ENCODE measurements around the gene ADAM22. TPM values are rescaled to one million over a fixed set of nuclear protein-coding genes. Genes with fewer than 3 reads are reported as not detected.
"Not testable (repeated sequence)": the region's sequence is repeated elsewhere in the genome, so short reads cannot be mapped to it uniquely, and the experiment has no call there.

ADAM22 gene, protein sequence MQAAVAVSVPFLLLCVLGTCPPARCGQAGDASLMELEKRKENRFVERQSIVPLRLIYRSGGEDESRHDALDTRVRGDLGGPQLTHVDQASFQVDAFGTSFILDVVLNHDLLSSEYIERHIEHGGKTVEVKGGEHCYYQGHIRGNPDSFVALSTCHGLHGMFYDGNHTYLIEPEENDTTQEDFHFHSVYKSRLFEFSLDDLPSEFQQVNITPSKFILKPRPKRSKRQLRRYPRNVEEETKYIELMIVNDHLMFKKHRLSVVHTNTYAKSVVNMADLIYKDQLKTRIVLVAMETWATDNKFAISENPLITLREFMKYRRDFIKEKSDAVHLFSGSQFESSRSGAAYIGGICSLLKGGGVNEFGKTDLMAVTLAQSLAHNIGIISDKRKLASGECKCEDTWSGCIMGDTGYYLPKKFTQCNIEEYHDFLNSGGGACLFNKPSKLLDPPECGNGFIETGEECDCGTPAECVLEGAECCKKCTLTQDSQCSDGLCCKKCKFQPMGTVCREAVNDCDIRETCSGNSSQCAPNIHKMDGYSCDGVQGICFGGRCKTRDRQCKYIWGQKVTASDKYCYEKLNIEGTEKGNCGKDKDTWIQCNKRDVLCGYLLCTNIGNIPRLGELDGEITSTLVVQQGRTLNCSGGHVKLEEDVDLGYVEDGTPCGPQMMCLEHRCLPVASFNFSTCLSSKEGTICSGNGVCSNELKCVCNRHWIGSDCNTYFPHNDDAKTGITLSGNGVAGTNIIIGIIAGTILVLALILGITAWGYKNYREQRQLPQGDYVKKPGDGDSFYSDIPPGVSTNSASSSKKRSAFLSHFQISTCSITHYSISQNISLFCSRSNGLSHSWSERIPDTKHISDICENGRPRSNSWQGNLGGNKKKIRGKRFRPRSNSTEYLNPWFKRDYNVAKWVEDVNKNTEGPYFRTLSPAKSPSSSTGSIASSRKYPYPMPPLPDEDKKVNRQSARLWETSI
- 1.5 and 1.7 TPM in 2 replicates for total RNA-seq

DNA sequence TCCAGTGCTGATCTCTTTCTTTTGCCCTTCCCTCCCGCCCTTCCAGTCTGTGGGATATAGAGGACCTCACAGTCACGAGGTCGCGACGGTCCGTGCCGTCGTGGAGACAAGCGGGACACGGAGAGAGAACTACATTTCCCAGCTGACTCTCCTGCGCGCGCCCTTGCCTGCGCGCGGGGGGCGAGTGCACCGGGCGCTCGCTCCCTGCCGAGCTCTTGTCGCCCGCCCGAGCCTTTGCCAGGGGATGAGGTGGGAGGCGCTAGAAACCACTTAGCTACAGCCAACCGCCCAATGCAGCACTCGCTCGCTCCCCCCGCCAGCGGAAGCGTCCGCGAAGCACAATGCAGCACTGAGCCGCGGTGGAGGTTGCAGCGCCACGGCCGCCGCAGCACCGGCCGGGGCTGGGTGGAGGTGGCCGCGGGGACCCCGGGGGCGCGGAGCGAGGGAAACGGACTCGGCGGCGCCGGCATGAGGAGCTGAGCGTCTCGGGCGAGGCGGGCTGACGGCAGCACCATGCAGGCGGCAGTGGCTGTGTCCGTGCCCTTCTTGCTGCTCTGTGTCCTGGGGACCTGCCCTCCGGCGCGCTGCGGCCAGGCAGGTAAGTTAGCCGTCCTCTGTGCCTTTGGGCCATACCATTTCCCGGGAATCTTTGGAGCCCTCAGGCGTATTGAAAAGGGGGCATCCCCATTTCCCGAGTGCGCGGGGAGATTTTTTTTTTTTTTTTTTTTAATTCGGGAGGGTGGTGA is at the start of gene ADAM22:
Gene ADAM22 (plus strand): TSS at position 299 of the 746 bp plus-strand sequence. CDS start 215 bp downstream, at position 514.
- H3K27me3 Mint-ChIP-seq: peaks cover 50% of the 10 kb centered on the region
- no peaks in the 10 kb centered on the region for H3K9me3 Mint-ChIP-seq
- peak within 1 kb of the TSS; percentile 57 for H3K27ac Mint-ChIP-seq
- peak within 1 kb of the TSS; percentile 90 for H3K4me3 Mint-ChIP-seq
- intact Hi-C loops (cut with micrococcal nuclease): loop anchor here (1.0 to 10.0 kb wide), 2 partner anchors 58 to 181 kb away; partner anchors contain the start of genes DBF4 and SLC25A40
- no peaks in the 10 kb centered on the region for H3K36me3 Mint-ChIP-seq (ENCODE audit: low read depth)
- peaks cover 9% of the 10 kb centered on the region for H3K4me1 Mint-ChIP-seq
- peak; percentile 91 for DNase-seq

DNA sequence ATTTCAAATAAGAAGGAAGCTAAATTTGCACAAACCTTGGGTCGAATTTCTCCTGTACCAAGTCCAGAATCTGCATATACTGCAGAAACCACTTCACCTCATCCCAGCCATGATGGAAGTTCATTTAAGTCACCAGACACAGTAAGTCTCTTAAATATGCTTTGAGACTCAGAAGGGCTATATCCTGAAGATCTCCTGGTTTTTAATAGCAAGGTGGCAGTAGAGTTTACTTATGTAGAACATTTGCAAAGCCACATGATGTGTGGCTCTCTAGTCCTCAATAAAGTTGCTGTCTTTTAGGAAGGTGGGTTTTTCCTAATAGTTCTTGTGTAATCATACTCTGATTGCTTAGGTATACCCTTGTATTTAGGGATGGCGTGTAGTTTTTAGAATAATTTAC is 49.0 kb upstream of the ADAM22 start:
- no peak overlapping the region for H3K27ac Mint-ChIP-seq
- intact Hi-C loops (cut with micrococcal nuclease): loop anchor here (5.0 kb wide), 1 partner anchor 378 kb away; no protein-coding TSS in a partner anchor
- peaks cover 28% of the 10 kb centered on the region for H3K4me1 Mint-ChIP-seq
- no peak for DNase-seq
- H3K4me3 Mint-ChIP-seq: no peak overlapping the region
- H3K9me3 Mint-ChIP-seq: no peaks in the 10 kb centered on the region
- H3K36me3 Mint-ChIP-seq (ENCODE audit: low read depth): peaks cover 49% of the 10 kb centered on the region
- H3K27me3 Mint-ChIP-seq: no peaks in the 10 kb centered on the region

DNA sequence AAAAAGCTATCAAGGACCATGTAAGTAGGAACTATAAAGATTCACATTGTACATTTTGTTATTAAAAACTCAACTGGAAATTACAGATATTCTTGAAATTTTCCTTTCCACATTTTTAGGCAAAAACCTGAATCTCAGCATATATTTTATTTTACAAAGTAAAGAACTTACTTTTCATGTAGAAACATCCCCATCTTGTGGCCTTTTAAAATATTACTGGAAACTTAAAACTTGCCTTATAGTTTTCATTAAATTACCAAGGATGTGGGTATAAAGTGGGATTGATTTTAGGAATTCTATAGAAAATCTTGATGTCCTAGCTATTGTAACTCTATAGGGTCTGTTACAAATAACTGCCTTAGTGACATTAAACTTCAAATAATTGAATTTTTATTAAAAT is 47.2 kb upstream of the ADAM22 start:
- H3K27ac Mint-ChIP-seq: no peak overlapping the region

DNA sequence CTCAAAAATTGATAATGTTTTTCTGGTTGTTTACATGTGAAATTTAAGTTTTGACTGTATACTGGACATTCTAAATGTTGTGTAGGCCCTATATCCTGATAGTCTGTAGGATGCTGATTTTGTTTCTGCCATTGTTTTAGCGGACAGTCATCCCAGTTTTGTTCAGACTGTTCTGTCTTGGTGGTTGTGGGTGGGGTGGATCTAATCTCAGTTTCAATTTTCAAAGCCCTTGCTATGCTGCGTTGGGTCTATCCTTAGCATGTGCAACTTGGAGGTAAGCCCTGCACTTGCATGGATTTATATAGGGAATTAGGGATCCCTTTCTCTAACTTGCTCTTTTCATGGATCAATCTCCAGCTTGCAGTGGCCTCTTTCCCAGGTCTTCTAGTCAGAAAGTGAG is 38.7 kb upstream of the ADAM22 start:
- Mint-ChIP-seq H3K27ac (no peak overlapping the region), H3K4me3 (no peak overlapping the region)
- DNase-seq: no peak

More for the DNA sequence above, 47.2 kb upstream of the ADAM22 start:
- H3K27me3 Mint-ChIP-seq: no peaks in the 10 kb centered on the region
- intact Hi-C loops (cut with micrococcal nuclease): loop anchor here (1.0 to 5.0 kb wide), 3 partner anchors 11 to 380 kb away; partner anchors contain the start of genes DBF4 and SLC25A40
- H3K4me1 Mint-ChIP-seq: peaks cover 20% of the 10 kb centered on the region
- peaks cover 48% of the 10 kb centered on the region for H3K36me3 Mint-ChIP-seq (ENCODE audit: low read depth)
- H3K4me3 Mint-ChIP-seq: no peak overlapping the region
- no peak for DNase-seq
- no peaks in the 10 kb centered on the region for H3K9me3 Mint-ChIP-seq

DNA sequence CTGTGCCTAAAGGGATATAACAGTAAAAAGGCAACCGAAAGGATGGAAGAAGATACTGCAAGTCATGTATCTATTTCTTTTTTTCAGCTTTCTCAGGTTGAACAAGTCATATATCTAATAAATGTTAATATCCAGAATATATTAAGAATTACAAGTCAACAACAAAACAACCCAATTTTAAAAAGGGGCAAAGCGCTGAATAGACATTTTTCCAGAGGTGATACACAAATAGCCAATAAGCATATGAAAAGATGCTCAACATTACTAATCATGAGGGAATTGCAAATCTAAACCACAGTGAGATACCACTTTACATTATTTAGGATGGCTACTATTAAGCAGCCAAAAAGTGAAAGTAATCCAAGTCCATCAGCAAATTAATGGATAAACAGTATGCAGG is 34.8 kb upstream of the ADAM22 start:
- Mint-ChIP-seq H3K36me3 (ENCODE audit: low read depth) (peaks cover 65% of the 10 kb centered on the region), H3K9me3 (no peaks in the 10 kb centered on the region), H3K4me3 (no peak overlapping the region), H3K27ac (no peak overlapping the region), H3K27me3 (no peaks in the 10 kb centered on the region), H3K4me1 (peaks cover 12% of the 10 kb centered on the region)
- DNase-seq: no peak
- intact Hi-C loops (cut with micrococcal nuclease): no loop called here

More for the DNA sequence above, 38.7 kb upstream of the ADAM22 start:
- H3K27me3 Mint-ChIP-seq: no peaks in the 10 kb centered on the region
- intact Hi-C loops (cut with micrococcal nuclease): no loop called here
- peaks cover 11% of the 10 kb centered on the region for H3K4me1 Mint-ChIP-seq
- H3K36me3 Mint-ChIP-seq (ENCODE audit: low read depth): peaks cover 65% of the 10 kb centered on the region
- H3K9me3 Mint-ChIP-seq: no peaks in the 10 kb centered on the region

DNA sequence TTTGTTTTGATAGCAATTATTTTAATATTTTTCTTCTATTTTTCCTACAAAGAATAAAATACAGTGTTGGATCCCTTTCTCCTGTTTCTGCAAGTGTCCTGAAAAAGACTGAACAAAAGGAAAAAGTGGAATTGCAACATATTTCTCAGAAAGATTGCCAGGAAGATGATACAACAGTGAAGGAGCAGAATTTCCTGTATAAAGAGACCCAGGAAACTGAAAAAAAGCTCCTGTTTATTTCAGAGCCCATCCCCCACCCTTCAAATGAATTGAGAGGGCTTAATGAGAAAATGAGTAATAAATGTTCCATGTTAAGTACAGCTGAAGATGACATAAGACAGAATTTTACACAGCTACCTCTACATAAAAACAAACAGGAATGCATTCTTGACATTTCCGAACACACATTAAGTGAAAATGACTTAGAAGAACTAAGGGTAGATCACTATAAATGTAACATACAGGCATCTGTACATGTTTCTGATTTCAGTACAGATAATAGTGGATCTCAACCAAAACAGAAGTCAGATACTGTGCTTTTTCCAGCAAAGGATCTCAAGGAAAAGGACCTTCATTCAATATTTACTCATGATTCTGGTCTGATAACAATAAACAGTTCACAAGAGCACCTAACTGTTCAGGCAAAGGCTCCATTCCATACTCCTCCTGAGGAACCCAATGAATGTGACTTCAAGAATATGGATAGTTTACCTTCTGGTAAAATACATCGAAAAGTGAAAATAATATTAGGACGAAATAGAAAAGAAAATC is 26.7 kb upstream of the ADAM22 start:
- H3K9me3 Mint-ChIP-seq; H3K4me1 Mint-ChIP-seq; intact Hi-C loops (cut with micrococcal nuclease); H3K4me3 Mint-ChIP-seq; DNase-seq; H3K27me3 Mint-ChIP-seq; H3K27ac Mint-ChIP-seq: not testable (repeated sequence)
- peaks cover 26% of the 10 kb centered on the region for H3K36me3 Mint-ChIP-seq (ENCODE audit: low read depth)

DNA sequence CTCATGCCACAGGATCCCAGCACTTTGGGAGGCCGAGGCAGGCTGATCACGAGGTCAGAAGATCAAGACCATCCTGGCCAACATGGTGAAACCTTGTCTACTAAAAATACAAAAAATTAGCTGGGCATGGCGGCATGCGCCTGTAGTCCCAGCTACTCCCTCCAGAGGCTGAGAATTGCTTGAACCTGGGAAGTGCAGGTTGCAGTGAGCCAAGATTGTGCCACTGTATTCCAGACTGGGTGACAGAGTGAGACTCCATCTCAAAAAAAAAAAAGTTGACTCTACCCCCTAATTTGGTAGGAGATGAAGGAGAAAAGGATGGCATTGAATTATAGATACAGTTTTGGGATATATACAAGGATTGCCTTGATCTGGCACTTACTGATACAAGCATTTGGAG is 25.2 kb upstream of the ADAM22 start:
- H3K4me3 Mint-ChIP-seq; H3K27me3 Mint-ChIP-seq; H3K27ac Mint-ChIP-seq; H3K9me3 Mint-ChIP-seq; DNase-seq; H3K4me1 Mint-ChIP-seq; intact Hi-C loops (cut with micrococcal nuclease): not testable (repeated sequence)
- peaks cover 18% of the 10 kb centered on the region for H3K36me3 Mint-ChIP-seq (ENCODE audit: low read depth)

DNA sequence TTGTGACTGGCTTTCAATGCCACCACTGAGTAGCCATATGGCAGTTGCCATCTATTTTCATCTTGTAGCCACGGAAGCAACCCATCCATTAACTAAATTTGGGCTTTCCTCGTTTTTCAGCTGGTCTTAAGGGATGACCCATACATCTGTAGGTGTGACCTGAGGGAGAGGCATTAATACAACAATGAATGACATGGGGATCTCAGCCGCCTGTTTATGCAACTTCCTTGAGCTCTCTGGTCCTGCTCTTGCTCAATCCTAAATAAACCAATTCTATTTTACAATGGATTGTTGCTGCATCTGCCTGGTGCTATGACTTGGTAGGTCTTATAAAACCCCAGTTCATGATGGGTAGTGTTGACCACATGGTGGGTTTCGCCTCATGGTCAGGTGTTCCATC is 21.9 kb upstream of the ADAM22 start:
- H3K4me1 Mint-ChIP-seq: peaks cover 2% of the 10 kb centered on the region
- no peak overlapping the region for H3K27ac Mint-ChIP-seq
- peaks cover 2% of the 10 kb centered on the region for H3K27me3 Mint-ChIP-seq
- no peak for DNase-seq
- peaks cover 10% of the 10 kb centered on the region for H3K36me3 Mint-ChIP-seq (ENCODE audit: low read depth)
- intact Hi-C loops (cut with micrococcal nuclease): no loop called here
- H3K4me3 Mint-ChIP-seq: no peak overlapping the region
- H3K9me3 Mint-ChIP-seq: no peaks in the 10 kb centered on the region

DNA sequence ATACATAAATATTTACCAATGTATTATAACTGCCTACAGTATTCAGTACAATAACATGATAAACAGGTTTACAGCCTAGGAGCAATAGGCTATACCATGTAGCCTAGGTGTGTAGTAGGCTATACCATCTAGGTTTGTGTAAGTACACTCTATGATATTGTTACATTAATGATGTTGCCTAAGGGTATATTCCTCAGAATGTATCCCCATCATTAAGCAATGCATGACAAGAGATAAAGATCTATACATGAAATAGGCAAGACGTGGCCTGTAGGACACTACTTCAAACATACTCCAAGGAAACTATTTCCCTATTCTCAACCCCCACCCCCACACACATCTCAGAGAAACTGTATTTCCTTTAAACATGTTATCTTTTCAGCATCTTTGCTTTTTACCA is 15.3 kb upstream of the ADAM22 start:
- Mint-ChIP-seq H3K27ac (no peak overlapping the region), H3K4me1 (no peaks in the 10 kb centered on the region), H3K36me3 (ENCODE audit: low read depth) (no peaks in the 10 kb centered on the region), H3K27me3 (peaks cover 13% of the 10 kb centered on the region), H3K4me3 (no peak overlapping the region), H3K9me3 (no peaks in the 10 kb centered on the region)
- intact Hi-C loops (cut with micrococcal nuclease): no loop called here
- no peak for DNase-seq

DNA sequence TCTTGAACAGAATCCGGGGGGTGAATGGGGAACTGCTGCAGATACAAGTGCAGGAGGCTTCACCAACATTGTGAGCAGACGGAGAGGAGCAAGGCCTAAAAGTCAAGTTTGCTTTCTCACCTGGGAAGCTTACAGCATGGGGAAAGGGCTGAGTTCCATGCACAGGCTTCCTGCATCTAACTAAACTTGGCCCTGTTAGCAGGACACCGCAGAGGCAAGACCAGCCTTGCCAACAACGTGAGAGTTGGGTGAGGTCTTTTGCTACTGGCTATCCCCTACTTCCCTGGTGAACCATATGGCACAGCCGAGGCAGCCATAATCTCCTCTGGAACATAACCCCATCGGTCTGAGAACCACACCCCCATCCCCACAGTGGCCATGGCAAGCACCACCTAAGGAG is 14.2 kb upstream of the ADAM22 start:
- Mint-ChIP-seq H3K27ac (no peak overlapping the region), H3K9me3 (no peaks in the 10 kb centered on the region), H3K4me1 (no peaks in the 10 kb centered on the region), H3K4me3 (no peak overlapping the region), H3K36me3 (ENCODE audit: low read depth) (no peaks in the 10 kb centered on the region), H3K27me3 (peaks cover 14% of the 10 kb centered on the region)
- no peak for DNase-seq
- intact Hi-C loops (cut with micrococcal nuclease): no loop called here

DNA sequence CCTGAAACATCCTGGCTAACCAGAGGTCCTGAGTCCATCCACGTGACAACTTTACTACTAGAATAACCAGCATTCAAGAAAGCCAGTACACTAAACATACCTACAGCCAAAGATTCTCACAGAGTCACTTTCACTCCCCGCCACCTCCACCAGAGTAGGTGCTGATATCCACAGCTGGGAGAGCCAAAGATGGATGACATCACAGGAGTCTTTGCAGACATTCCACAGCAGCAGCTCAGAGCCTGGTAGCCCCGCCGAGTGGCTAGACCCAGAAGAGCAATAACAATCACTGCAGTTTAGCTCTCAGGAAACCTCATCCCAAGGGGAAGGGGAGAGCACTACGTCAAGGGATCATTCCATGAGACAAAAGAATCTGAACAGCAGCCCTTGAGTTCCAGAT is 13.5 kb upstream of the ADAM22 start:
- H3K27ac Mint-ChIP-seq: no peak overlapping the region
- no peaks in the 10 kb centered on the region for H3K9me3 Mint-ChIP-seq
- H3K27me3 Mint-ChIP-seq: peaks cover 14% of the 10 kb centered on the region
- no peak for DNase-seq
- H3K4me1 Mint-ChIP-seq: no peaks in the 10 kb centered on the region
- no peaks in the 10 kb centered on the region for H3K36me3 Mint-ChIP-seq (ENCODE audit: low read depth)
- intact Hi-C loops (cut with micrococcal nuclease): no loop called here
- H3K4me3 Mint-ChIP-seq: no peak overlapping the region

DNA sequence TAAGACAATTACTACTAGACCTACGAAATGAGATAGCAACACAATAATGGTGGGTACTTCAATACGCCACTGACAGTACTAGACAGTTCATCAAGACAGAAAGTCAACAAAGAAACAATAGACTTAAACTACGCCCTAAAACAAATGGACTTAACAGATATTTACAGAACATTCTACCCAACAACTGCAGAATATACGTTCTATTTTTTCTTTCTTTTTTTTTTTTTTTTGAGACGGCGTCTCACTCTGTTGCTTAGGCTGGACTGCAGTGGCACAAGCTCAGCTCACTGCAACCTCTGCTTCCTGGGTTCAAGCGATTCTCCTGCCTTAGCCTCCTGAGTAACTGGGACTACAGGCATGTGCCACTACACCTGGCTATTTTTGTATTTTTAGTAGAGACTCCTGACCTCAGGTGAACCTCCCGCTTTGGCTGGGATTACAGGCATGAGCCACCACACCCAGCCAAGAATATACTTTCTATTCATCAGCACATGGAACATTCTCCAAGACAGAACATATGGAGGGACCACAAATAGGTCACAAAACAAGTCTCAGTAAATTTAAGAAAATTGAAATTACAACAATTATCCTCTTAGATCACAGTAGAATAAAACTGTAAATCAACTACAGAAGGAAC is 11.2 kb upstream of the ADAM22 start:
- DNase-seq; H3K9me3 Mint-ChIP-seq; H3K4me1 Mint-ChIP-seq; H3K4me3 Mint-ChIP-seq; intact Hi-C loops (cut with micrococcal nuclease); H3K27ac Mint-ChIP-seq; H3K36me3 Mint-ChIP-seq (ENCODE audit: low read depth): not testable (repeated sequence)
- H3K27me3 Mint-ChIP-seq: peaks cover 12% of the 10 kb centered on the region
